Erythroblast (primary cell): Measurements from ENCODE around the gene DPYSL5.

Experiments used
- GATA1 ChIP-seq: IDR thresholded peaks from 2 replicates; pipeline ENCODE4 v1.6.1; 2011; ENCODE audit warnings: low read depth, mild to moderate bottlenecking, control low read depth, low read length, moderate library complexity
- POLR2A ChIP-seq: IDR thresholded peaks from 2 replicates; pipeline ENCODE4 v1.6.1; 2011; ENCODE audit warnings: mild to moderate bottlenecking, low read length

DNA sequence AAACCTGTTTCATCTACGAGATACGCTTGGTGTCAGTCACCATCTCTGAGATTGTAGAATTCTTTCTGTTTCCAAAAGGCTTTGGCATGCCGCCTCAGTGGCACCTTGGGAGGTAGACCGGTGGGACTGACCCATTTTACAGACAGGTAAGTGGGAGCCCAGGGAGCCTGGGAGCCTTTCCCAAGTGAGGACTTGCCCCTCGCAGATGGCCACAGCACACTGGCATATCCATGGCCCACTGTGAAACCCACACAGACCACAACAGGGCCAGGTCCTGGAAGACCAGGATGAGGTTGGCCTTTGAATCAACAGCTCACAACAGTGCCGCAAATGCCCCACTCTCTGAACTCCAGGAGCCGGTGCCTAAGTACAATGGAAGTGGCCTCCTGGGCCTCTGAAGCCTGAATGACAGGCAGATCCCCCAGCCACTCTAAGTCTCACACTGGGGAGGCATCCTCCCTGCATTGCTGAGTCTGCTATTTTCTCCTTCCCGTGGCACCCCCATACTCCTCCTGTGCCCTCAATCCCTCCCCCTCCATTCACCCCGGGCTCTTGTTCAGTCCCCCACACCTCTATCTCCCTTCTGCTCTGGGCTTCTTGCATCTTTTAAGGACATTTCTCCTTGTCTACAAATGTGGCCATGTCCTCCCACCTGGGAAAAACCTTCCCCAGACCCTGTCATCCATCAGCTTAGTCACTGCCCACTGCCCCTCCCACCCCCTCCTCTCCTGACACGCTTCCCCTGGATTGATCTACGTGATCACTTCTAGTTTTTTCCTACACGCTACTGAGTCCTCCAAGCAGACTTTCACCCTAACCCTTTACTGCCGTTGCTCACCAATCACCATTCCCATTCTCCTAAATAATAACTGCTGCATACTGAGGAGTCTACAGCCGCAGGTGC lies 35.9 kb upstream of the DPYSL5 start:
- TF ChIP-seq POLR2A, result no peak
- no peak for TF ChIP-seq GATA1
